Activated CD4-positive, alpha-beta T cell treated with anti-CD3 and anti-CD28 coated beads for 48 hours (primary cell): ENCODE results near the gene DNAH17.

Source experiments
- DNase-seq: peaks from one replicate; pipeline ENCODE4 v3.0.0-alpha.2; 2020

The DNAH17 gene

DNA sequence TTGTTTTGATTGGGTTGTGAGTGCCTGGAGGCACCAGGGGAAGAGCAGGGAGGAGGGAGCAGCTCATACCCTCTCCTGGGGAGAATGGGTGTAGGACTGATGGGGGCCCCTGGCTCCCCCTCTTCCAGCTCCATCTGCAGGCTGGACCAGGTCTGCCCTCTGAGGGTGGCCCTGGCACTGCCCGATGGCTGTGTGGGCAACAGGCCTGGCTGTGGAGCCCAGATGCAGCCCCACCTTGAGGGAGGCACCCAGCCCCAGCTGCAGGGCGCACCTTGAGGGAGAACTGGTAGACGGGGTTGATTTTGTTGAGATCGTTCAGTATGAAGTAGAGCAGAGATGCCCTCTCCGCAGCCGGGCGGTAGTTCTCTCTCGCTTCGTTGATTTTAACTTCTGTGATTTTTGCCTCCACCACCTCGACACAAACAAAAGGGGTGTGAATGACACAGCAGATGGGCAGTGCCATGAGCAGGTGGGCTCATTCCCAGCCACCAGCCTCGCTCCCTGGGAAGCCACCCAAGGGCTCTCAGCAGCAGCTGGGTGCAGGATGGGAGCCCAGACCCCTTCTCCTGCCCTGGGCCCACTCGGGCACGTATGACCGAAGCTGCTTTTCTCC is 127.1 kb downstream of the DNAH17 start:
- DNase-seq = no peak

- DNase-seq = peak; percentile 37
These were observed 128.7 kb downstream of the DNAH17 start for GRCh38 chr17:78448356-78448993.

GRCh38 chr17:78446833-78447232 is 130.4 kb downstream of the DNAH17 start:
- no peak for DNase-seq

DNA sequence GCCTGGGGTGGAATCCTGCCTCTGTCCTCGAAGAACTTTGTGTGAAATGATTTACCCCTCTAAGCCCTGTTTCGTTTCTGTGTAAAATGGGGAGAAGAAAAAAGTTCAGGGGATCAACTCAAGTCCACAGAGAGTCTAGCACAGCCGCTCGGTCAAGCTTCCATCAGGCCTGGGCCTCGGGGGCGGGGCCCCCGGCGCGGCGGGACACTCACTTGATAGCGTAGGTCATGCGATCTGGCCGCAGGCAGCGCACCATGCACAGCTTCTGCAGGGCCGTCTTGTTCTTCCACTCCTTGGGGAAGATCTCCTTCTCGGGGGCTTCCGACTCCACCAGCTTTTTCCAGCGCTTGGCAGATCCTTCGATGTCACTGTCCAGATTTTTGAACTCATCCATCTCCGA is 132.8 kb downstream of the DNAH17 start:
- DNase-seq = no peak

GRCh38 chr17:78442648-78443218 is 134.5 kb downstream of the DNAH17 start:
- DNase-seq = no peak

- no peak for DNase-seq
These were observed 135.8 kb downstream of the DNAH17 start for GRCh38 chr17:78441271-78441971.

- no peak for DNase-seq
These were observed 138.4 kb downstream of the DNAH17 start for GRCh38 chr17:78438694-78439325.

DNA sequence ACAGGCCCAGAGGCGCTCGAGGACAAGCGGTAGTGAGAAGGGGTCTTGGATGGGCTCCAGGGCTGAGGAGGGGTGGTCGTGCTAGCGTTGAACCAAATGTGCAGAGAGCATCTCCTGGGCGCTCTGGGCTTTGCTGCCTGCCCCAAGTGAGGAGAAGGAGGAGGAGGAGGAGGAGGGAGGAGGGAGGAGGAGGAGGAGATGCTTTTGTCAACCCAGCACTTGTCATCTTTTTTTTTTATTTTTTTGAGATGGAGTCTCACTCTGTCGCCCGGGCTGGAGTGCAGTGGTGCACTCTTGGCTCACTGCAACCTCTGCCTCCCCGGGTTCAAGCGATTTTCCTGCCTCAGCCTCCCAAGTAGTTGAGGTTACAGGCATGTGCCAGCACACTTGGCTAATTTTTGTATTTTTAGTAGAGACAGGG is 138.9 kb downstream of the DNAH17 start:
- no peak for DNase-seq

DNA sequence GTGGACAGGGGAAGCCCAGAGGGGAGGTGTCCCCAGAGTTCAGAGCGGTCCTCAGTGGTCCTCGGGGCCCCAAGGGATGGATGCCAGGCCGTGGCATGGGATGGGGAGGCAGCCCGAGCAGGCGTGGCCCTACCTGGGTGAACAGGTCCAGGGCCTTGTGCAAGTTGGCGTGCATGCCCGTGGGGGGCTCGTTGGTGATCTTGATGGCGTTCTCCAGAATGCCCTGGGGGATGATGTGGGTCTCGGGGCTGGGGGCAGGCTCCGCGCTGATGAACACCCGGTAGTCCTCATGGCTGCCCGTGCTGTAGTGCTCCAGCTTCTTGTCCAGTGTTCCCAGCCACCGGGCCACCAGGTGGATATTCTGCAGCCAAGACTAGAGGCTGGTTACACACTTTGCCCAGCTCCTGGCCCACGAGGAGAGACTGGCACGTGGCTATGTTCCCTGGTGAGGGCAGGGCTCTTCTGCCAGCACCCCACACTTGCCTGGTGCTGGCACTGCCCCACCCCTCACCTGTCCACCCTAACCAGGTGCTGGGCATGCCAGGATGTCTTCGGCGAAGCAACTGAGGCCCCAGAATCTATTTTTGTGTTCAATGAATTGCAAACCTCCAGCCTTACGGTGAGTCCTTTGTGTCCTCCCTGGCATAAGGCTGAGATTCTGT is 139.6 kb downstream of the DNAH17 start:
- DNase-seq = no peak

- DNase-seq = no peak
These were observed 141.7 kb downstream of the DNAH17 start for GRCh38 chr17:78435330-78436005.

- DNase-seq = no peak
These were observed 142.5 kb downstream of the DNAH17 start for GRCh38 chr17:78434455-78435329.

DNA sequence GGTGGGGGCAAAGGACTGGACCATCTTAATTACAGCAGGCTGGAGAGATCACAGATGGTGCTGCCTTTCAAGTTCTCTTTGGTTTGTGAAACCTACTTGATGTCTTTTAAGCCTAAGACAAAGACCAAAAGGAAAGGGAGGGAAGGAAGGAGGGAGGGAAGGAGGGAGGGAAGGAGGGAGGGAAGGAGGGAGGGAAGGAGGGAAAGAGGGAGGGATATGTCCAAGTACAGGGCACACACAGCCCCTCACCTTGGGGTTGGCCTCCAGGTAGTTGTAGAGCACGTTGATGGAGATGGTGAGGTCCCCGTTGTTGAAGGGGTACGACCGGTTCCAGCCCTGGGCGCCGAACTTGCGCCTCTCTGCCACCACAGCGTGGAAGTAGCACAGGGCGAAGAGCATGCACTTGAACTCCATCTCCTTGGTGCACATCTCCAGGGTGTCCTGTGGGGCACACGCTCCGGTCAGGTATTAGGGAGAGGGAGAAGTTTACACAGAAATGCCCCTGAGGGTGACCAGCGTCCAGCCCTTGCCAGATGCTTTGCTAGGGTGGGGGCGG is 143.3 kb downstream of the DNAH17 start:
- DNase-seq = no peak

DNA sequence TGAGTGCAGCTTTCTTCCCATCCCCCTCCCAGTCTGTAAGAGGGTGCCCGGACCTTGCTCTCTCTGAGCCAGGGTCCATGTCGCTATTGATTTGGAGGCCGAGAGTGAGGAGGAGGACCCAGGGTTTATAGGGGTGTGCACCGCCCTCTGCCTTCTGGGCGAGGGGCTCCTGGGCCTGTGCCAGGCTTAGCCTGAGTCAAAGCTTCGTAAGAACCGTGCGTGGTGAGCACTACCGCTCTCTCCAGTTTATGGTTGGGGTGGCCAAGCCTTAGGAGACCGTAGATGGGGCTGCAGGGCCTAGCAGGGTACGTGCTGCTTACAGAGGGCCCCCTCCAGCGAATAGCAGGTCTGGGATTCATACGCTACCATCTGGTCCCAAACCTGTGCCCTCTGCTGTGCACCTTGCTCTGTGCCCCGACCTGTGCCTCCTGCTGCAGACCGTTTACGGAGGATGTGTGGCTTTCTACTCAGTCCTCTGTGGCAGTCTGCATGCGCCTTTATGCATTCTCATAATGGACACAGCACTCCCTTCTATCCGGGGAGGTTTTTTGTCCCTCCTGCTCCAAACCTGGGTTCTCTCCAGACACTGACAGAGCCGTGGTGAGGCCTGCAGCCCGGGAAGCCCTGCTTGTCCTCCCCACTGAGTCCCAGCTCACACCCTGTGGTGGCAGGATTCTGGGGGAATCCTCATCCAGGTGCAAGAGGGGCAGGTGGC is 144.0 kb downstream of the DNAH17 start:
- no peak for DNase-seq

GRCh38 chr17:78432226-78433012 is 144.8 kb downstream of the DNAH17 start:
- no peak for DNase-seq

DNA sequence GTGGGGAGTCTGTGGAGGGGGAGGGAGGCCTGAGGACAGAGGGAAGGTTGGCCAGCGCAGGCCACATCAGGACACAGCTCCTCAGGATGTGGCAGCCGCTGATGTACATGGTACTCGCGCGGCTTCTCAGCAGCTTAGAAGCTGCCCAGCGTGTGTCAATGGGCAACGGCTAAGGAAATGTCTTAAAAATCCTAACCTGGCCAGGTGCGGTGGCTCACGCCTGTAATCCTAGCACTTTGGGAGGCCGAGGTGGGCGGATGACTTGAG is 145.6 kb downstream of the DNAH17 start:
- DNase-seq = no peak

DNA sequence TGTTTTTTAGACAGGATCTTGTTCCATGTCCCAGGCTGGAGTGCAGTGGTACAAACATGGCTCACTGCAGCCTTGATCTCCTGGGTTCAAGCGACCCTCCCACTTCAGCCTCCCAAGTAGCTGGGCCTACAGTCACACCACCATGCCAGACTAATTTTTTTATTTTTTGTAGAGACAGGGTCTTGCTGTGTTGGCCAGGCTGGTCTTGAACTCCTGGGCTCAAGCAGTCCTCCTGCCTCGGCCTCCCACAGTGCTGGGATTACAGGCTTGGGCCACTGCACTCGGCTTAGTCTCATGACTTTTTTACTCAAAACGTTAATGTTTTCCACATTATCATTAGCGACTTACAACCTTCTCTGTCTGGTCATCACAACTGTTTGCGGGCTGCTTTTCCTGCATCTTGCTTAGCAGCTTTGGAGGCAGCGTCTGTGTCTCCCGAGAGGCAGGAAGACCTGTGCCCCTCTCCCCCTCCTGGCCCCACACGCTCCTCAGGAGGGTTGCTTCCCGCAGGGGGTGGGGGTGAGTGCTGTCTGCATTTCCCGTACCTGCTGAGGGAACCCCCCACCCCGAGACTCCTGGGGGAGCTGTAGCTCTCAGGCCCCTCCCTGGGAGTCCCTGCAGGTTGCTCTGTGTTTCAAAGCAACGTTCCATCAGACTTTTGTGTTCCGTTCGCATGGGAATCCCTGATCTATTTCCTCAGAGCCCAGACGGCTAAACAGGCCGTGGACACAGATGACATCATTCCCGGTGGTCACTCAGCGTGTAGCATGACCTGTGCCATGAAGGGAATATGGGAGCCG is 146.1 kb downstream of the DNAH17 start:
- DNase-seq = no peak

- DNase-seq = no peak
These were observed 147.6 kb downstream of the DNAH17 start for GRCh38 chr17:78429618-78429995.

DNA sequence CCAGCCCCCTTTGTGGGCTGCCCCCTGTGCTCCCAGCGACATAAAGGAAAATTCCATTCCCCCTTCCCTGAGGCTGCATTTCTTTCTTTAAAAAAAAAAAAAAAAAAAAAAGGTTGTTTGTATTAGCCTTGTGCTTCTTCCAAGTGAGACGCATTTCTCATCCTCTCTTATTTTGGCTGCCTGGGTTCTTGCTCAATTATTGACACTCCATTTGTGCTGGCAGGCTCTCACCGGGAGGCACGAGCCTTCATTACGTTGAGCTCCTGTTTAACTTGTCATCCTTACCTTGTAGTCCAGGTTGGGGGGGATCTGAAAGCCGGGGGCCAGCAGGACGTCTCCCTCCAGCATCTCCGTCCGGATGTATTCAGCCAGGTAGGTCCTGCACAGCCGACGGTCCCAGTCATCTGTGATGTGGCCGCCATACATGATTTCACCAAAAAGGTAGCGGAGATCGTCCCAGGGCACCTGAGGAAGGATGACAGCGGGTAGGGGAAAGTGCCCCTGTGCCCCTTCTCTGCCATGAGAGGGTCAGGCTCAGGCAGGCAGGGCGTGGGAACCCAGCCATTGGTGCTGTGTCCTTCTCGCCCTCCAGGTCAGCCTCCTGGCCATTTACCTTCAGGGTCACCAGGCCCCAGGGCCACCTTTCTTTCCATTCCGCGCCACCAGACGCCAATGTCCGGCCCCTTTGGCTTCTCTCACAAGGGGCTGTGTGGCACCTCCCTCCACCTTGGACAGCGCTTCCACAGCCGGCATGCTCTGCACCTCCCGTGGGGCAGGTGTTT is 148.2 kb downstream of the DNAH17 start:
- no peak for DNase-seq
